GM18507 (cell line): Measurements from ENCODE around the gene DENND1A.

Experiments used
- DNase-seq: peaks from one replicate; pipeline ENCODE4 v3.0.0; 2011; ENCODE audit warnings: low read depth; ENCODE audit not compliant: insufficient read length; ENCODE audit errors: extremely low spot score
- FAIRE-seq: peaks from 2 replicates; lab custom pipeline; 2011; peaks lifted over from hg19 to GRCh38; lab: Jason Lieb, UNC

DENND1A gene

DNA sequence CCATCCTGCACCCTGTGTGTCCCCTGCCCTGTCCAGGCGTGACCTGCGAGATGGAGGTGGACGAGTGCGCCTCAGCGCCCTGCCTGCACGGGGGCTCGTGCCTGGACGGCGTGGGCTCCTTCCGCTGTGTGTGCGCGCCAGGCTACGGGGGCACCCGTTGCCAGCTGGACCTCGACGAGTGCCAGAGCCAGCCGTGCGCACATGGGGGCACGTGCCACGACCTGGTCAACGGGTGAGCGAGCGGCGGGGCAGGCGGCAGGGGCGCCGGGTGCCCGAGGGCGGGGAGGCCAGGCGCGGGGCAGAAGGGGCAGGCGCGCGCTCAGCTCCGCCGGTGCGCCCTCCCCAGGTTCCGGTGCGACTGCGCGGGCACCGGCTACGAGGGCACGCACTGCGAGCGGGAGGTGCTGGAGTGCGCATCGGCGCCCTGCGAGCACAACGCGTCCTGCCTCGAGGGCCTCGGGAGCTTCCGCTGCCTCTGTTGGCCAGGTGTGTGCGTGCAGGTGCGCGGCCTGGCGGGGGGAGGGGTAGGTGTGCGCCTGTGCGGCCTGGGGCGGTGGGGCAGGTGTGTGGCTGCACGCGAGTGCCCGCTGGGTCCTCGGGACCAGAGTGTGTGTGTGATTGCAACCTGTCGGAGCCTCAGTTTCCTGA is 563.9 kb downstream of the DENND1A start:
- DNase-seq (no peak), FAIRE-seq (no peak)

GRCh38 chr9:123365287-123365880 is 564.5 kb downstream of the DENND1A start:
- DNase-seq (no peak), FAIRE-seq (no peak)

GRCh38 chr9:123364241-123364824 is 565.6 kb downstream of the DENND1A start:
- FAIRE-seq (no peak), DNase-seq (no peak)

- FAIRE-seq, result no peak
- no peak for DNase-seq
These were observed 567.1 kb downstream of the DENND1A start for GRCh38 chr9:123362856-123363255.

DNA sequence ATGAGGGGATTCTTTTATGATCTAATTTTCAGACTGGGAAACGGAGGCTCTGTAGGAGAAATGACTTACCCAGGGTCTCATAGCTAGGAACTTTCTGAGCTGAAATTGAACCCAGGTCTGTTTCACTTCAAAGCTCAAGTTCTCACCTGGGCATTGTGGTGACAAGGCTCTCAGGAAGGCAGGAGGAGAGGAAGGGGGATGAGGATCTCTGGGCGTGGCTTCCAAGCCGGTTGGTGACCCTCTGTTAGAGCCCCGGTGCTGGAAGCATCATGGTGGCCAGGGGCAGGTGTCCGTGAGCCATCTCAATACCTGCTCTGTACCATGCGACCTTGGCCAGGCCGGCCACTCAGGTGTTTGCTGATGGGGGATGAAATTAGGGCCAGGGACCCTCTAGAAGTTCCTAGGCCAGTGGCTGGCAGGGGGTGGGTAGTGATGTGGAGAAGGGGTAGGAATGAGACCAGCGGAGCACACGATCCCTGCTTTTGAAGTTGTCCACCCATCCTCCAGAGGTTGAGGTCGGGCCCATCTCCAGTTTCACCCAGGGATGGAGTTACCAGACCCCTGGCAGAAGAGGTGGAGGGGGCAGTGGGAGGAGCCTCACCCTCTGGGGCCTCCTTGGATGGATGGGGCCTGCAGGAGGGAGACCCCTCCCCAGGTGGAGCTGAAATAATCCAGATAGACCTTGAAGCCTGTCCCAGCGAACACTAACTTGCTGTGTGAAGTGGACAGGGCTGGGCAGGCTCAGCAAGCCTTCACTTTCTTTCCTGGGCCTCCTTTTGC is 568.0 kb downstream of the DENND1A start:
- no peak for DNase-seq
- no peak for FAIRE-seq

DNA sequence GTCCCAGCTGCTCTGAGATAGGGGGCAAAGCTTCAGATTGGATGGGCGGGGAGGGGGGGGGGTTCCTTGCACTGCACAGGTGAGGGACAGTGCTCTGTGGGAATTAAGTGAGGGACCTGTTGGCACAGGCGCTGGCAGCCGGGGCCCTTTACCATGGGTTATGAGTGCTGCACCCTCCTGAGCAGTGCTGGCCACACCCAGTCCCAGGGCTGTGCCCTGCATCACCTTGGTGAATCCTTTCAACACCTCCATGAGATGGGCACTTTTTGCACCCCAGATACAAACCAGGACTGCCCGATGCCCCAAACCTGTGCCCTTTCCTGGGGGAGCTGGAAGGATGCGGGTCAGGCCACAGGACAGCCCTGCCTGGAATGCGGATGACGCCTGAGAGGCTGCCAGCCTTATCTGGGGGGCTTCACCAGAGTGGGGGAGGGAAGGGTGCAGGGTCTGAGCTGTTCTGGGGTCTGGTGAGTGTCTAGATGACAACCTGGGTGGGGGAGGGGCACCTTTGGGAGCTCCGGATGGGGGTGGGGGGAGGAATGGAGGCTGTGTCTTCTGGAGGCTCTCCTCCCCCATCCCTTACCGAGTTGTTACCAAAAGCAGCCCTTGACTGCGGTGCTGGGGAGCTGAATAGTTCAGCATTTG is 568.7 kb downstream of the DENND1A start:
- DNase-seq (no peak), FAIRE-seq (no peak)

- FAIRE-seq (no peak), DNase-seq (no peak)
These were observed 569.5 kb downstream of the DENND1A start for GRCh38 chr9:123360161-123361085.

DNA sequence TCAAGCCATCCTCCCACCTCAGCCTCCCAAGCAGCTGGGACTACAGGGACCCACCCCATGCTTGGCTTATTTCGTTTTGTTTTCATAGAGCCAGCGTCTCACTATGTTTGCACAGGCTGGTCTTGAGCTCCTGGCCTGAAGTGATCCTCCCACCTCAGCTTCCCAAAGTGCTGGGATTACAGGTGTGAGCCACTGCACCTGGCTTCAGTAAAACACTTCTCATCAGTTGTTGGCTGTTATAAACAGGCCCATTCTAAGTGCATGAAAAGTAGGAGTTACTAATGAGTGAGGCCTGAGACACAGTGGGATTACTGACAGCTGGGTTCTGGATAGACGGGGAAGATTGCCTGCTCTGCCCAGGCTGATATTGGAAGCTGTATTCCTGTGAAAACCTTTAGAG is 570.4 kb downstream of the DENND1A start:
- FAIRE-seq, result no peak
- no peak for DNase-seq

DNA sequence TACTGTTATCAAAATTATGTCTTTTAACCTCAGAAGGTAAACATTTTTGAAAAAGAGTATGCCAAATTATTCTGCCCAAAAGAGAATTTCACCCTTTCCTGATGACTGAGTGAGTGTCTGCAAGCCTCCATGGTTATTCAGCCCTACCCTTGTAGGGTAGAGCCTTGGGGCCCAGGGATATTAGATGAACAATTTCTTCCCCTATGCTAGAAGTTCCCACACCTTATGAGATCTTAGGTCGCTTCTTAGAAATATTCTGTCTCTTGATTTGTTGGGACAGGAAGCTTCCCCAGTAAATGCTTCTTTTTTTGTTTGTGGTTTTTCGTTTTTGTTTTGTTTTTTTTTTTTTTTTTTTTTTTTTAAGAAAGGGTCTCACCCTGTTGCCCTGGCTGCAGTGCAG is 570.8 kb downstream of the DENND1A start:
- no peak for DNase-seq

GRCh38 chr9:123358181-123358905 is 571.6 kb downstream of the DENND1A start:
- FAIRE-seq (no peak), DNase-seq (no peak)

More for the DNA sequence above, 570.8 kb downstream of the DENND1A start:
- FAIRE-seq, result no peak

DNA sequence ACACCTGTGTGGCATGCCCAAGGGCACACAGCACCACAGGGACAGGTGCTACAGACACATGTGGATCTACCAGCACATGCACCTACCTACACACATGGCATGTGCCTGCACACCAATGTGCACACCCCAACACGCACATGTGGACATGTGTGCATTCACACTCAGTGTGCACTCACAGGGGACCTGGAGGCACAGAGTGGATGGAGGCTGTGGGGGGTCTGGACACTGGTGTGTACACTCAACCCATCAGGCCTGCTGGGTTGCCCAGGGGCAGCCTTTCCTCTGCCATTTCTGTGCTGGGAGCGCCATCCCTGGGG is 572.2 kb downstream of the DENND1A start:
- FAIRE-seq (no peak), DNase-seq (no peak)

GRCh38 chr9:123356851-123357742 is 572.8 kb downstream of the DENND1A start:
- DNase-seq, result no peak
- no peak for FAIRE-seq

DNA sequence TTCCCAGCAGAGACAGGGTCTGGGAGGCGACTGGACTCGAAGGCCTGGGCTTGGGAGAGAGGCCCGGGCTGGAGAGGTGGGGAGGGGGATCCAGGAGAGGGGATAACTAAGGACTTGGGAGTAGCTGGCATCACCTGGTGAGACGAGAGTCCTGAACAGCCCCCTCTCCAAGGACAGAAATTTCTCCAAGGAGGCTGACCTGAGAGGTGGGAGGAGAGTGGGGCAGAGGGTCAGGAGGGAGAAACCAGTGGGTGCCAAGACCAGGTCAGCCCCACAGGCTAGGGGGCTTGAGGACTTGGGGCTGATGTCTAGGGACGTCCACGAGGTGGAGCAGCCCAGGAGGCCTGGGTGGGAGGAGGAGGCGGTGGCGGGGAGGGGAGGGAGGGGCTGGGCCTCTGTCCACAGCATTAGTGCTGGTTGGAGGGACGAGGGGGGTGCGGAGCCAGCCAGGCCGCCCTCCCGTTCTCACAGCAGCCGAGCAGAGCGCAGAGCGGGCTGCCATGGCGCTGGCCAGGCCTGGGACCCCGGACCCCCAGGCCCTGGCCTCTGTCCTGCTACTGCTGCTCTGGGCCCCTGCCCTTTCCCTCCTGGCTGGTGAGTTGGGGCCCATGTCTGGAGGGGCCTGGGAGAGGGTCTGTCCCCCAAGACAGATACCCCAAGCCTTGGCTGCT is 574.0 kb downstream of the DENND1A start, which contains the start of gene CRB2:
Gene CRB2 (plus strand): TSS at position 437 of the 671 bp plus-strand sequence. CDS start 64 bp downstream, at position 501.
- DNase-seq (no peak), FAIRE-seq (no peak)

GRCh38 chr9:123354806-123355508 is 575.0 kb downstream of the DENND1A start:
- FAIRE-seq (no peak), DNase-seq (no peak)

GRCh38 chr9:123353984-123354591 is 575.8 kb downstream of the DENND1A start:
- DNase-seq (peak; percentile 59), FAIRE-seq (peak; percentile 67)

GRCh38 chr9:123353041-123353440 is 576.9 kb downstream of the DENND1A start:
- DNase-seq, result no peak

More at GRCh38 chr9:123353041-123353440, 576.9 kb downstream of the DENND1A start:
- FAIRE-seq, result no peak
